HG02798 (cell line): Measurements from ENCODE around the gene EGFL7.
A peak's percentile ranks its signal among the peaks of the same experiment; 100 is the strongest.
"Not testable (repeated sequence)": the region's sequence is repeated elsewhere in the genome, so short reads cannot be mapped to it uniquely, and the experiment has no call there.

Experiments
- ATAC-seq: cut with Tn5 transposase; IDR thresholded peaks from one replicate; pipeline ENCODE4 v1.9.1; 2021; ENCODE audit warnings: mild to moderate bottlenecking; ENCODE audit not compliant: unreplicated experiment, poor library complexity

EGFL7 gene

GRCh38 chr9:136695955-136696354, 33.2 kb downstream of the EGFL7 start:
- ATAC-seq, result no peak

DNA sequence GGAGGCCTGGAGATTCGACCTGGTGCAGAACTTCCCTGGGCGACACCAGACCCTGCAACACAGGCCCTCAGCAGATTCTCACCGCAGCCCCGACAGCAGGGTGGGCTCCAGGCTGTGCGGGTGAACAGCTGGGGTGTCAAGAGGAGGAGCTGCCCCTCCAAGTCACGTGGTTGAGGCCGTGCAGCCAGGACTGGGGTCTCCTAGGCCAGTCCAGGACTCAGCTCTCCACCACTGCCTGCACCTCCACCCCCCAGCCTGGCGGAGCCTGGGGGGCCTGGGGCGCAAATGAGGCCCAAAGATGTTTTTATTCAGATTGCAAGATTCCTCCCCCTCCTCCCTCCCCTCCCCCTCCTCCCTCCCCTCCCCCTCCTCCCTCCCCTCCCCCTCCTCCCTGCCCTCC, 33.8 kb downstream of the EGFL7 start:
- ATAC-seq, result no peak

DNA sequence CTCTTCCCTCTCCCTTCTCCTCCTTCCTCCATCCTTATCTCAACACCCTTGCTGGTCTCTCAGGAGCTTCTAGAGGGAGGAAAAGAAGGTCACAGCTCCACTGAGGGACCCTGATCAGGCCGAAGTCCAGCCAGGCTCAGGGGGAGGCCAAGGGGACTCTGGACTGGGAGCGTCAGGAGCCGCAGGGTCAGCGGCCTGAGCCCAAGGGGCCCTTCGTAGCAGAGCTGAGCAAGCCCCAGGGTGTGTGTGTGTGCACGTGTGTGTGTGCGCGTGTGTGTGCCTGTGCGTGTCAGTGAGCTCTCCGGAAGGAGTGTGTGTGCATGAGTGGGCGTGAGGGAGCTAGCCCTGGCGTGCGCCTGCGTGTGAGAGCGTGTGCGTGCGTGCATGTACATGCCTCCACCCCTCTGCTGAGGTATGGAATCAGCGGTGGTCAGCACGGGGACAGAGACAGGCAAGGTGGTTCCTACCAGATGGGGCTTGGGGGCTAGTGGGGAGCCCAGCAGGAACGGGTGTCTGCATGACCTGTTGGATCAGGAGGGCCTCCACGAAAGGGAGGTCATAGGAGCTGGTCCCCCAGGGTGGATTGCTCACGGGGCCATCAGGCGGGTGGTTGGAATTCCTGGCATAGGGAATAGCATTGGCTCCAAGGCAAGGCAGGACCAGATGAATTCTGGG, 34.6 kb downstream of the EGFL7 start:
- ATAC-seq, result no peak

GRCh38 chr9:136697821-136698526, 35.3 kb downstream of the EGFL7 start:
- no peak for ATAC-seq

DNA sequence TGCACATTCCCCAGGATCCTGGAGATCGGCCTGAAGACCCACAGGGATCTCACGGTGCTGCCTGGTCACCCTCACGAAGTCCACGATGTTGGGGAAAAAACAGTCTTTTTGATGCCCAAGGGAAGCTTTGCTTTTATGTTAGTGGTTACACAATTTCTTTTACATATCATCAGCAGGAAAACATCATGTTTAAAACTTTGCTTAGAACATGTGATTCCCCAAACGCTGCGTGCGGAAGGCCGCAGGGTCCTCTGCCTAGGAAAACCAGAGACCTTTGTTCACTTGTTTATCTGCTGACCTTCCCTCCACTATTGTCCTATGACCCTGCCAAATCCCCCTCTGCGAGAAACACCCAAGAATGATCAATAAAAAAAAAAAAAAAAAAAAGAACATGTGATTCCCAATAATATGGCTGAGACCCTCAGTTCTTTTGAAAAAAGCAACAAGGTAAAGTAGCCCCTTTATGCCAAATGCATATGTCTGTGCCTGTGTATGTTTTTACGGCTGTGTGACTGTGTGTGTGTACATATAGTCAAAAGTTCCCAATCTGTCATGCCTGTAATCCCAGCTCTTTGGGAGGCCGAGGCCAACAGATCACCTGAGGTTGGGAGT, 36.0 kb downstream of the EGFL7 start:
- no peak for ATAC-seq

GRCh38 chr9:136700304-136700703, 37.6 kb downstream of the EGFL7 start:
- ATAC-seq, result no peak

DNA sequence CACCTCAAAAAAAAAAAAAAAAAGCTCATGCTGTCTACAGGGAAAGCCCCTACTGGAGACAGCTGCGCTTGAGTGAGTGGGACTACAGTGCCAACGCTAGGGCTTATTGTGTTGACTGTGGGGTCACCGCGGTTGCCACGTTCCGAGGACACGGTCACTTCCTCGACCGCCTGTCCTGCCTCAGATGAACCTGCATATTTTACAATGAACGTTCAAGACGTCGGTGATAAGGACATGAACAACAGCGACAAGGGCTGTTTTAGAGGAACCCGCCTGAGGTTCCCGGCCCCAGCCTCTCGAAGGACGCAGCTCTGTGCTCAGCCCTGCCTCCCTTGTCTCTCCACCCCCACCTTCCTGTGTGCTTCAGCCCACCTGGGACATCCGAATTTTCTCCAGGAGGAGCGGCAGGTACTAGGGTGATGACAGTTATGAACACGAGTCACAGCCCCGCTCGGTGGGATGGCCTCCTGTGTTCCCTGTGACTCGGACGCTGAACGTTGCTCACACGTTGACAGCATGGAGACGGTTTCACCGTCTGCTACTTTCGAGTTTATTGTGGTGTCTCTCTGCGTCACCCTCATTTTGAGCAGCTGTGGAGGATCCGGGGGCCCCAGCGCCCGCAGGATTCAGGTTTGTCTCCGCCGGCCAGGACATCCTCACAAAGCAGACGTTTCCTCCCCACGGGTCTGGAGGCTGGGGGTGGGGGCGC, 38.4 kb downstream of the EGFL7 start:
- ATAC-seq, result peak; percentile 51

DNA sequence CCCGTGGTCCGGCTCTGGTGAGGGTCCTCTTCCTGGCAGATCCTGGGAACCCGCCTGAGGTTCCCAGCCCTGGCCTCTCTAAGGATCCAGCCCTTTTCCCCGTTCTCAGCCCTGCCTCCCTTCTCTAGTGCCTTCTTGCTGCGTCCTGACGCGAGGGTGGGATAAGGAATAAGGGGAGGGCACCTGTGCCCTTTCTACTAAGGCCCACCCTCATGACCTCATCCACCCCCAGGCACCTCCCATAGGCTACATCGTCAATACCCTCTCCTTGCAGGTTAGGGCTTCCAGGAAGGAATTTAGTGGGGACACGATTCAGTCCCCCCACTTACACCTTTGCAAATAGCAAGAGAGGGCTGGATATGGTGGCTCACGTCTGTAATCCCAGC, 38.9 kb downstream of the EGFL7 start:
- ATAC-seq, result no peak

DNA sequence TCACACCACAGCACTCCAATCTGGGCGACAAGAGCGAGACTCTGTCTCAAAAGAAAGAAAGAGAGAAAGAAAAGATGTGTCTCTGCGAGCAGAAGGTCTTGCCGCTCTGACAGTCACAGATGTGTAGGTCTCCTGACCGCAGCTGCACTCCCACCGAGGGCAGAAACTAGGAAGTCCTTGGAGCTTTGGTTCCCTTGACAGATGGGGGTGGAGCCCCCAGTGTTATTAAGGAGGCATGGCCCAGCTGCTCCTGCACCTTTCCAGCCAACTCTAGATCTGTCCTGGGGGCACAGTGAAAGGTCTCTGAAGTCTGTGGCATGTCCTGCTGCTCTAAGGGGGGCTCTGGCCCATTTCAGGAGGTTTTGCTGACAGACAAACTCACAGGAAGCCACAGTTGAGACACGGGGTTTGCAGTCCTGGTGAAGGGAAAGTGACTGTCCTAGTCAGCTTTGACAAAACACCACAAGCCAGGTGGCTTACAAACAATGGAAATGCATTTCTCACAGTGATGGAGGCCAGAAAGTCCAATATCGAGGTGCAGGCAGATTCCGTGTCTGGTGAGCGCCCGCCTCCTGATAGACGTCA, 40.7 kb downstream of the EGFL7 start:
- no peak for ATAC-seq

- ATAC-seq, result not testable (repeated sequence)
These were observed 42.0 kb downstream of the EGFL7 start for GRCh38 chr9:136704741-136705140.

DNA sequence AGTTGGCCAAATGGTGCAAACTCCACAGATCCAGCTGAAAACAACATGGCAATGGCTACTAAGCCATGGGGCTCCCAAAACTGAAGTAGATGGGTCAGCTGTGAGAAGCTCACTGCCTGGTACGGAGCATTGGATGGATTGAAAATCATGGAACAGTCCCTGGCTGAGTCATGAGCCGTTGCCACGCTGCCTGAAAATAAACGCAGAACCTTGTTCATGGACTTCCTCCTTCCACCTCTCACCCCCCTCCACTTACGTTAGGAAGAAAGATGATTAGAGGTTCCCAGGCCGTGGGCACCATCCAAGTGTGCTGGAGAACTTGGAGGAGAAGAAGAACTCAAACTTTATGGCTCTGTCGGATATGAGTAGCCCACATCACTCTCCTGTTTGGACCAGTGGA, 42.8 kb downstream of the EGFL7 start:
- ATAC-seq, result no peak

GRCh38 chr9:136707011-136707410, 44.3 kb downstream of the EGFL7 start:
- no peak for ATAC-seq

GRCh38 chr9:136707849-136708517, 45.3 kb downstream of the EGFL7 start:
- no peak for ATAC-seq

DNA sequence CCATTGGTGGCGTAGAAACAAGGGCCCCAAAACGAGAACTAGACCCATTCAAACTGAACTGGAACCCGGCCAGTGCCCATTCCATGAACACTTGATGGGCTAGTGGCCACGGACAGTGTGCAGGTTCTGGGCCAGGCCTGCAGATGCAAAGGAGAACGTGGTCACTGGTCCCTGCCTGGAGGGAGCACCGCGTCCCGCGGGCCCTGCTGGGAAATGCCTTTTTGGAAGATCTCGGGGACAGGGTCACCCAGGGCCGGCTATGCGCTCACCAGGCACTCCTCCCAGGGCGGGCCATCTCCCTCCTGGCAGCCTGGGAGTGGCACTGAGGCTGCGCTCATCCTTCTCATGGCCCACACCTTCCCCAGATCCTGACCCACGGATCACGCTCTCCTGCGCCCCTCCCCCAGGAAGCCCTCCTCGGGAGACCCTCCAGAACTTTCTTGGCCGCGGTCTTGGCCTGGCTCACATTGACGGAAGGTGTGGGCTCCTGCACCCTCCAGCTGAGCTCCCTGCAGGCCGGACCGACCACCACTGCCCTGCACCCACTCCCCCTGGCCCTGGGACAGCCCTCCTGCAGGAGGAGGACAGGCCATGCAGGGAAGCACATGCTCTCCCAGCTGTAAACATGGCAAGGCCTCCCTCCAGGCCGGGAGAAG, 46.9 kb downstream of the EGFL7 start:
- ATAC-seq, result no peak

GRCh38 chr9:136710543-136710942, 47.8 kb downstream of the EGFL7 start:
- no peak for ATAC-seq

- not testable (repeated sequence) for ATAC-seq
These were observed 48.5 kb downstream of the EGFL7 start for GRCh38 chr9:136711219-136711648.

GRCh38 chr9:136711751-136712689, 49.3 kb downstream of the EGFL7 start, which contains the start of gene DIPK1B:
TSS of gene DIPK1B (plus strand) at chr9:136712572. CDS start at chr9:136712666, 94 bp downstream.
- no peak for ATAC-seq
